ENCODE data around the gene CARS1. TPM values are rescaled to one million over a fixed set of nuclear protein-coding genes. Genes with fewer than 3 reads are reported as not detected.
A peak's percentile ranks its signal among the peaks of the same experiment; 100 is the strongest.

The CARS1 gene
- total RNA-seq, 1 donor from 2014 or later: 134 TPM

DNA sequence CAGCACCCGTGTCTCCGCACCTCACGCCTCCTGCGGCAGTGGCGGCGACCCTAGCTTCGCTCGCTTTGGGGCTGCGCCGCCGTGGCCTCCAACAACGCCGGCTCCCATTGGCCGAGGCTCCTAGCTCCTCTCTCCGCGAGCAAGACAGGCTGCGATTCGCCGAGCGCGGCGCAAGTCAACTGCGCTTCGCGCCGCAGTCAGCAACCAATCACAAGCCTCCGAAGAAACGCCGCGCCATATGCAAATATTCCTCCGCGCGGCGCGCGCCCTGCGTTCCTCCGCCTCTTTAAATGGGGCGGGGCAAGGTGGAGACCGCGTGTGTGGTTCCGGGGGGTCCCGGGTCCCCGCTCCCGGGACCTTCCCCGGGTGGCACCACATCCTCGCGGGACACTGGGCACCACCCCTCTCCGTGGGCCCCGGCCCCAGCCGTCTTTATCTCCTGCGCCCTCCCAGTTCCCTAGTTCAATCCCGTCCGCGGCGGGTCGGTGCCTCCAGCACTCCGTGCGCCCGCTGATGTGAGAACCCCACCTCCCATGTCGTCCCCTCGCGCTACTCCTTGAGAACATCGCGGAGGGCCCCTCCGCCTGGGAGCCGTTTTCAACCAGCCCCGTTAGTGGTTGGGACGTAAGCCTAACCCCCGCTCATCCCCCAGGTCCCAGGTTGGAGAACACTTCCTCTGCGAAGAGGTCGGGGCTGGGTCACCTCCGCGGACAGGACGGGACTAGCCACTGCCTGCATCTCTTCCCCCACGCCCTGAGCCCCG lies 64.8 kb downstream of the CARS1 start, which contains the start of gene NAP1L4:
Gene NAP1L4, minus strand, starts transcription at position 96 of the 763 bp plus-strand sequence. CDS start 13,109 bp downstream, outside the sequence.
- H3K27me3 Mint-ChIP-seq (ENCODE audit: unreplicated experiment): no peaks in the 10 kb centered on the region
- peak within 1 kb of the TSS; percentile 91 for H3K4me3 Mint-ChIP-seq (ENCODE audit: unreplicated experiment)
- TF ChIP-seq, protein P1, sequence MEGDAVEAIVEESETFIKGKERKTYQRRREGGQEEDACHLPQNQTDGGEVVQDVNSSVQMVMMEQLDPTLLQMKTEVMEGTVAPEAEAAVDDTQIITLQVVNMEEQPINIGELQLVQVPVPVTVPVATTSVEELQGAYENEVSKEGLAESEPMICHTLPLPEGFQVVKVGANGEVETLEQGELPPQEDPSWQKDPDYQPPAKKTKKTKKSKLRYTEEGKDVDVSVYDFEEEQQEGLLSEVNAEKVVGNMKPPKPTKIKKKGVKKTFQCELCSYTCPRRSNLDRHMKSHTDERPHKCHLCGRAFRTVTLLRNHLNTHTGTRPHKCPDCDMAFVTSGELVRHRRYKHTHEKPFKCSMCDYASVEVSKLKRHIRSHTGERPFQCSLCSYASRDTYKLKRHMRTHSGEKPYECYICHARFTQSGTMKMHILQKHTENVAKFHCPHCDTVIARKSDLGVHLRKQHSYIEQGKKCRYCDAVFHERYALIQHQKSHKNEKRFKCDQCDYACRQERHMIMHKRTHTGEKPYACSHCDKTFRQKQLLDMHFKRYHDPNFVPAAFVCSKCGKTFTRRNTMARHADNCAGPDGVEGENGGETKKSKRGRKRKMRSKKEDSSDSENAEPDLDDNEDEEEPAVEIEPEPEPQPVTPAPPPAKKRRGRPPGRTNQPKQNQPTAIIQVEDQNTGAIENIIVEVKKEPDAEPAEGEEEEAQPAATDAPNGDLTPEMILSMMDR (IDR thresholded peaks at IDR 0.05): no peak
- peak; percentile 98 for DNase-seq (ENCODE audit: extremely low spot score, unreplicated experiment)
- no peaks in the 10 kb centered on the region for H3K36me3 Mint-ChIP-seq (ENCODE audit: unreplicated experiment)
- peaks cover 40% of the 10 kb centered on the region for H3K4me1 Mint-ChIP-seq (ENCODE audit: unreplicated experiment)
- H3K9me3 Mint-ChIP-seq (ENCODE audit: unreplicated experiment): no peaks in the 10 kb centered on the region
- peak within 1 kb of the TSS; percentile 96 for H3K27ac Mint-ChIP-seq (ENCODE audit: unreplicated experiment)

DNA sequence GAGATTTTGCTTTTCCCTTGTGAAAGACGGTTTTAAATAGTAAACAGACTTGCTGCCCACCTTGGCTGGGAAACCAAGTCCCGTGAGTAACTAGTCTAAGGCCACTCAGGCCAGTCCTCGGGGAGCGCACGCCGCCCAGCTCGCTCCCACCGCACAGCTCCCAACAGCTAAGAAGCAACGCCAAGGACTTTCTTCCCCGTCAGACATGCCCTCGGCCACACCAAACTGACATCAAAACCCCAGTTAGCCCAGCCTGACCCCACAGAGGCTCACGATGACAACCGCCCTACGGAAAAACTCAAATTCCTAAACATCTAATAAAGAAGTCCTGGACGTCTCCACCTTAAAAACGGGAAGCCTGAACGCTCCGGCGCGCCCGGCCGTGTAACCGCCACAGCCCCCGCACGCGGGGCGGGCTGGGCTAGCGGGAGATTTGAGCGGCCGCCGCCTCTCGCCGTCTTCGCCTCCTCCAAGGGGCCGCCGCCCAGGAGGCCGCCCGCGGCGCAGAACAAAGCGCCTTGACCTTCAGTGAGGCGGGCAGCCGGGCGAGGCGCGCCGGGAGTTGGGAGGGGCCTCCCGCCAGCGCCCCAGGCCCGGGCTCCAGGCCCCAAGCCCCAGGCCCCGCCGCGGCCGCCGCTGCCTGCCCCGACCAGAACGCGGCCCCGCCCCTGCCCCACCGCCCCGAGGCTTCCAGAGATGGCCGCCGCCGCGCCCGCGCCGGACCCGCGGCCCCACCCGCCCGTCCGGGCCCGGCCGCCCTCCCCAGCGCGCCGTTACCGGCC lies 65.6 kb downstream of the CARS1 start:
- H3K9me3 Mint-ChIP-seq (ENCODE audit: unreplicated experiment): no peaks in the 10 kb centered on the region
- peak overlapping the region; percentile 96 for H3K27ac Mint-ChIP-seq (ENCODE audit: unreplicated experiment)
- no peaks in the 10 kb centered on the region for H3K27me3 Mint-ChIP-seq (ENCODE audit: unreplicated experiment)
- no peak for DNase-seq (ENCODE audit: extremely low spot score, unreplicated experiment)
- TF ChIP-seq, protein P1 (IDR thresholded peaks at IDR 0.05): no peak
- H3K4me1 Mint-ChIP-seq (ENCODE audit: unreplicated experiment): peaks cover 43% of the 10 kb centered on the region
- peak overlapping the region; percentile 91 for H3K4me3 Mint-ChIP-seq (ENCODE audit: unreplicated experiment)
- H3K36me3 Mint-ChIP-seq (ENCODE audit: unreplicated experiment): no peaks in the 10 kb centered on the region

DNA sequence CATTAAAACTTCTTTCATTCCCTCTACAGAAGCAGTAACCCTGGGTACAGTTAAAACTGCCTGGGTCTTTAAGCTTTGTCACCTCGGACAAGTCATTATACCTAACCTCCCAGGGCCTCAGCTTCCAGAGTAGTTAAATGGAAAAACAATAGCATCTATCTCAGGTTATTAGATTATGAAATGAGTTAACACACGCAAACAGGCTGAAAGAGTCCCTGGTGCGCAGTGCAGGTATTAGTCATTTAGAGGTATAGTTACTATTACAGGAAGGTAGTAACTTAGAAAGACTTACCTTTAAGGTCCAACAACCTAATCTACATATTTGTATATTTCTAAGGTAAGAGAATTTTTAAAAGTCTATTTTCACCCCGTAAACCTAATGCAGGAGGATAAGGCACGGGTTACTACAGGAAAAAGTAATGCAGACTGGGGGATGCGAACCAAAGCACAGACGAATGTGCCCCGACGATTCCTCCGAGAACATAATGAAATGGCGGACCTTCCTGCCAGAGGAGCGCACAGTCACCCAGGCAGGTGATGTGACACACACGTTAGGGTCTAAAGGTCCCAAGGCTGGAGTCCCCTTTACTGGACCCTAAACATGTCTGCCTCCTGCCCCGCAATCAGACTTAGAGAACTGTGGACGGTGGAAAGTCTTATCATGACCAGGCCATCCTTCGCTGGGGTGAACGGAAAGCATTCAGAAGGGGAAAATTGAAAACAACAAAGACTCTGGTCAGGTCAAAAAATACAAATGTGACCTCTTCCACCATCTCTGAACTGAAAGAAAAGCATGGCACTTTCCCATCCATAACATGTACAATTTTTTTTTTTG lies 66.4 kb downstream of the CARS1 start:
- H3K4me1 Mint-ChIP-seq (ENCODE audit: unreplicated experiment): peaks cover 48% of the 10 kb centered on the region
- DNase-seq (ENCODE audit: extremely low spot score, unreplicated experiment): no peak
- peak overlapping the region; percentile 94 for H3K27ac Mint-ChIP-seq (ENCODE audit: unreplicated experiment)
- H3K9me3 Mint-ChIP-seq (ENCODE audit: unreplicated experiment): no peaks in the 10 kb centered on the region
- H3K27me3 Mint-ChIP-seq (ENCODE audit: unreplicated experiment): no peaks in the 10 kb centered on the region
- no peaks in the 10 kb centered on the region for H3K36me3 Mint-ChIP-seq (ENCODE audit: unreplicated experiment)
- H3K4me3 Mint-ChIP-seq (ENCODE audit: unreplicated experiment): peak overlapping the region; percentile 91
- TF ChIP-seq, protein P1 (IDR thresholded peaks at IDR 0.05): no peak

DNA sequence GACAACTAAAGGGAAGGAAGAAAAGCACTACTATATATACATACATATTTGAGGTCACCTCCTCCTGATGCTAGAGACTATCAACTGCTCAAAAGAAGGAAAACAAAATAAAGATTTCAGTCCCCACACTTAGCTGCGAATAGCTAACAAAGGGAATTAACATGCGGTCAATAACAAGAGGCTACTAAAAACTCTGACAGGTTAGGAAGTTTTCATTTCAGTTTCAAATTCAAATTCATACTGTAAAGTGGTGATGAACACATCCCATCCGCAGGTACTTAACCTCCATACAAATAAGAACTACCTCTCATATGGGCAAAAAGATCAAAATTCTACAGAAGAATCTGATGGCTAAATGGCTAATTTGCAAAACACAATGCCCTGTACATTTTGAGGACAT lies 67.7 kb downstream of the CARS1 start:
- H3K9me3 Mint-ChIP-seq (ENCODE audit: unreplicated experiment): no peaks in the 10 kb centered on the region
- peaks cover 57% of the 10 kb centered on the region for H3K4me1 Mint-ChIP-seq (ENCODE audit: unreplicated experiment)
- H3K27me3 Mint-ChIP-seq (ENCODE audit: unreplicated experiment): no peaks in the 10 kb centered on the region
- H3K27ac Mint-ChIP-seq (ENCODE audit: unreplicated experiment): peak overlapping the region; percentile 94
- peaks cover under 1% of the 10 kb centered on the region for H3K36me3 Mint-ChIP-seq (ENCODE audit: unreplicated experiment)
- peak overlapping the region; percentile 91 for H3K4me3 Mint-ChIP-seq (ENCODE audit: unreplicated experiment)
- TF ChIP-seq, protein P1 (IDR thresholded peaks at IDR 0.05): no peak
- no peak for DNase-seq (ENCODE audit: extremely low spot score, unreplicated experiment)

All from osteocyte (in vitro differentiated cells).